DND-41 (cell line): ENCODE measurements around the gene ZNF740.

Experiments used
- EZH2 ChIP-seq: IDR thresholded peaks from 3 replicates; pipeline ENCODE4 v1.6.1; 2012; ENCODE audit warnings: borderline replicate concordance, low read depth, mild to moderate bottlenecking, moderate library complexity, low read length, inconsistent platforms; ENCODE audit not compliant: severe bottlenecking
- TF ChIP-seq, protein P1 (sequence below): IDR thresholded peaks from 2 replicates; pipeline ENCODE4 v1.5.1; 2012; ENCODE audit warnings: borderline replicate concordance, low read length, moderate library complexity, mild to moderate bottlenecking; ENCODE audit not compliant: poor library complexity, severe bottlenecking; ENCODE audit errors: extremely low read depth

DNA sequence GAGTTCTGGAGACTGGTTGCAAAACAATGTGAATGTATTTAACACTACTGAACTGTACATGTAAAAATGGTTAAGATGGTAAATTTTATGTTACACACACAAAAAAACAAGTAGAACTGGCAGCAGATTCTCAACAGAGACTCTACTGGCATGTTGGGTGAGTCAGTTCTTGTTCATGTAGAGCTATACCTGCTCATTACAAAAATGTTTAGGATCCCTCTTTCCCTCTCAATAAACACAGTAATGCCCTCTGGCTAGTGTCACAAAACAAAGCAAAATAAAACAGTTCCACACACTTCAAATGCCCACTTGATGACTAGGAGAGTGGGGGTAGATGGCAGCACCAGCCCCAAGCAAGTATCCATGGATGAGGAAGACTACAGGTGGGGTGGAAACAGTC, 13.7 kb upstream of the ZNF740 start:
- TF ChIP-seq, protein P1, sequence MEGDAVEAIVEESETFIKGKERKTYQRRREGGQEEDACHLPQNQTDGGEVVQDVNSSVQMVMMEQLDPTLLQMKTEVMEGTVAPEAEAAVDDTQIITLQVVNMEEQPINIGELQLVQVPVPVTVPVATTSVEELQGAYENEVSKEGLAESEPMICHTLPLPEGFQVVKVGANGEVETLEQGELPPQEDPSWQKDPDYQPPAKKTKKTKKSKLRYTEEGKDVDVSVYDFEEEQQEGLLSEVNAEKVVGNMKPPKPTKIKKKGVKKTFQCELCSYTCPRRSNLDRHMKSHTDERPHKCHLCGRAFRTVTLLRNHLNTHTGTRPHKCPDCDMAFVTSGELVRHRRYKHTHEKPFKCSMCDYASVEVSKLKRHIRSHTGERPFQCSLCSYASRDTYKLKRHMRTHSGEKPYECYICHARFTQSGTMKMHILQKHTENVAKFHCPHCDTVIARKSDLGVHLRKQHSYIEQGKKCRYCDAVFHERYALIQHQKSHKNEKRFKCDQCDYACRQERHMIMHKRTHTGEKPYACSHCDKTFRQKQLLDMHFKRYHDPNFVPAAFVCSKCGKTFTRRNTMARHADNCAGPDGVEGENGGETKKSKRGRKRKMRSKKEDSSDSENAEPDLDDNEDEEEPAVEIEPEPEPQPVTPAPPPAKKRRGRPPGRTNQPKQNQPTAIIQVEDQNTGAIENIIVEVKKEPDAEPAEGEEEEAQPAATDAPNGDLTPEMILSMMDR: no peak
- no peak for TF ChIP-seq EZH2
